Chondrocyte (in vitro differentiated cells): ENCODE data around the gene ASPA. TPM values are rescaled to one million over a fixed set of nuclear protein-coding genes. Genes with fewer than 3 reads are reported as not detected.
"Not testable (repeated sequence)": the region's sequence is repeated elsewhere in the genome, so short reads cannot be mapped to it uniquely, and the experiment has no call there.

ENCODE experiments used
- DNase-seq: peaks from one replicate; pipeline ENCODE4 v3.0.0; 2021; ENCODE audit warnings: mixed read lengths, low spot score
- H3K27ac Mint-ChIP-seq: one replicate; pipeline ENCODE4 v1.8.0; 2021; ENCODE audit warnings: mild to moderate bottlenecking, moderate library complexity, mixed read lengths; ENCODE audit not compliant: unreplicated experiment
- H3K27me3 Mint-ChIP-seq: 2 replicates; pipeline ENCODE4 v1.8.0; 2021; ENCODE audit warnings: low read depth, mixed read lengths
- H3K36me3 Mint-ChIP-seq: 2 replicates; pipeline ENCODE4 v1.8.0; 2021; ENCODE audit warnings: low read depth, mixed read lengths
- H3K4me1 Mint-ChIP-seq: 2 replicates; pipeline ENCODE4 v1.8.0; 2021; ENCODE audit warnings: low read depth, mild to moderate bottlenecking, mixed read lengths
- H3K4me3 Mint-ChIP-seq: one replicate; pipeline ENCODE4 v1.8.0; 2021; ENCODE audit warnings: mild to moderate bottlenecking, moderate library complexity, mixed read lengths; ENCODE audit not compliant: unreplicated experiment
- H3K9me3 Mint-ChIP-seq: 2 replicates; pipeline ENCODE4 v1.8.0; 2021; ENCODE audit warnings: low read depth, mixed read lengths
- CTCF ChIP-seq: fragments of 200-600 bp; sonication (generic); IDR thresholded peaks from 2 replicates; pipeline ENCODE4 v1.5.0; 2021; ENCODE audit warnings: antibody characterized with exemption, mild to moderate bottlenecking, moderate library complexity
- long read RNA-seq: library from polyadenylated mRNA; stranded (forward); transcript quantifications from one replicate; pipeline ENCODE4 v2.0.0, GENCODE V29; 2021
- total RNA-seq: library from RNA; stranded (reverse); gene quantifications from 3 replicates; pipeline ENCODE4 v1.2.1, GENCODE V29; 2021

The ASPA gene
- total RNA-seq: not detected in 3 replicates
- long read RNA-seq: 0 reads

GRCh38 chr17:3475812-3476610 lies at the start of gene ASPA:
Gene ASPA (plus strand): TSS chr17:3475997. CDS start chr17:3476160, 163 bp downstream.
- DNase-seq: no peak
- Mint-ChIP-seq H3K4me1 (no peaks in the 10 kb centered on the region), H3K9me3 (no peaks in the 10 kb centered on the region), H3K27ac (no peak within 1 kb of the TSS), H3K27me3 (peaks cover 6% of the 10 kb centered on the region), H3K36me3 (no peaks in the 10 kb centered on the region), H3K4me3 (no peak within 1 kb of the TSS)
- no peak for TF ChIP-seq CTCF

DNA sequence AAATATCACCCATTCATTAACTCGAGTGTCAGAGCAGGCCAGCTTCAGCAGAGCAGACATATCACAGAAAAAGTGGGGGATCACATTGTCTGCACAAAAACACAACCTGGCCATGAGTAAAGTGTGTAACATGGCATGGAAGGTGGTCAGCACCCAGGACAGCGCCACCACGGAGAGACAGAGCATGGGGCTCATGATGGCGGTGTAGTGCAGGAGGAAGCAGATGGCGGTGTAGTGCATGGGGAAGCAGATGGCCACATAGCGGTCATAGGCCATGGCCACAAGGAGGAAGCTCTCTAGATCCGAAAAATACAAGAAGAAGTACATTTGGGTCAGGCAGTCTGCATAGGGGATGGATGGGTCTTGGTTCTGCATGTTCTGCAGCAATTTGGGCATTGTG lies 42.6 kb upstream of the ASPA start:
- not testable (repeated sequence) for DNase-seq, H3K4me1 Mint-ChIP-seq, H3K4me3 Mint-ChIP-seq, H3K36me3 Mint-ChIP-seq, H3K27ac Mint-ChIP-seq, H3K27me3 Mint-ChIP-seq
- peaks cover 20% of the 10 kb centered on the region for H3K9me3 Mint-ChIP-seq

DNA sequence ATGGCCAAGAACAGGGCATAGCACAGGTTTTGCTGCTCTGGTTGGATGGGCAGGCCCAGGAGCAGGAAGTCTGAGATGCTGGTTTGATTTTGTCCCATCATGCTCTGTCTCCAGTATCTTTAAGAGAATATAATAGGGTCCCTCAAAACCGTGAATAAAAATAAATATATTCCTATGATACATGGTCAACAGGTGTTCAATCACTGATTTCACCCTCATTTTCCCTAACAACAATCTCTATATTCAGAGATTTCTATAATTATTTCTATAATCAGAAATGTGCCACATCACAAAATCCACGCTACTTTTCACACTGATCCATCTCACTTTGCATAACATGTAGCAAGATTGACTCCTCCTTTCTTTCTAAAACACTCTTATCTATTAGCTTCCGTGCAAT lies 42.1 kb upstream of the ASPA start, which contains the start of gene OR1E2:
Gene OR1E2, minus strand, starts transcription at position 101 of the 400 bp plus-strand sequence. Its CDS starts 0 bp downstream, at position 101.
- Mint-ChIP-seq H3K27ac (no peak within 1 kb of the TSS), H3K27me3 (no peaks in the 10 kb centered on the region), H3K4me1 (no peaks in the 10 kb centered on the region), H3K9me3 (peaks cover 15% of the 10 kb centered on the region), H3K36me3 (no peaks in the 10 kb centered on the region), H3K4me3 (no peak within 1 kb of the TSS)
- TF ChIP-seq CTCF: no peak
- no peak for DNase-seq

DNA sequence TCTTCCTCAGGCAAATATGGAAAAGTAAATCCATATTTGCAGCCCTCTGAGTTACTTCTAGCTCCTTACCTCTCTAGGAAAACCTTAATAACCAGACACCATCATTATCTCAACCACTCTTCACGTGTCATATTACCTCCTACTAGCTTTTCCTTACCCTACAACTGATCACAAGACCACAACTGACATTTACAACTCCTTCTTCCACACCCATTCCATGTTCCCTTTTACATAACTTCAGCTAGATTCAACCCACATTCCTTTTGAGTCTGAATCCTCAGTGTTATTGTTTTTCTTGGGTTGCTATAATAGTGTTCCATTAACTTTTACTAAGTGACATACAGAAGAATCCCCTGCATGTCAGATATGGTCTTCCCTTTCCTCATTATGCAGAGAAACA lies 37.4 kb upstream of the ASPA start:
- Mint-ChIP-seq H3K27me3 (peaks cover 7% of the 10 kb centered on the region), H3K36me3 (no peaks in the 10 kb centered on the region), H3K27ac (no peak overlapping the region), H3K9me3 (no peaks in the 10 kb centered on the region), H3K4me3 (no peak overlapping the region), H3K4me1 (no peaks in the 10 kb centered on the region)
- DNase-seq: no peak
- TF ChIP-seq CTCF: no peak

DNA sequence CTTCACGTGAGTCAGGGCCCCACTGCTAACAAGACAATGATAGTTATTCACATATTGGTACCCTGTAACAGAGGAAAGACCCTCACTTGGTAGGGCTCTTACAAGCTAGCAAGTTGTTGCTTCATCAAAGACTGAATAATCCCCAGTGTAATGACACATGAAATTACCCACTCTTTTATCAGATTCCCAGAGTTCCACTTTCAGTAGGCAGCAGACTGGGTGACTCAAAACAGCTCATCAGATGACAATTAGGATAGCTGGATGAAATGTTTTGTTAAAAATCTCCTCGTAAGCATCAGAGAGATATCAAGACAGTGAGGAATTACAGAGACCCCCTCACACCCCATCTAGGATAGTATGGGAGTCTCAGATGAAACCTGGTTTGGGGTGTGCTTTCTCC lies 35.3 kb upstream of the ASPA start:
- Mint-ChIP-seq H3K36me3 (no peaks in the 10 kb centered on the region), H3K27ac (no peak overlapping the region), H3K9me3 (peaks cover 2% of the 10 kb centered on the region), H3K27me3 (peaks cover 9% of the 10 kb centered on the region), H3K4me3 (no peak overlapping the region), H3K4me1 (no peaks in the 10 kb centered on the region)
- DNase-seq: no peak
- TF ChIP-seq CTCF: no peak

DNA sequence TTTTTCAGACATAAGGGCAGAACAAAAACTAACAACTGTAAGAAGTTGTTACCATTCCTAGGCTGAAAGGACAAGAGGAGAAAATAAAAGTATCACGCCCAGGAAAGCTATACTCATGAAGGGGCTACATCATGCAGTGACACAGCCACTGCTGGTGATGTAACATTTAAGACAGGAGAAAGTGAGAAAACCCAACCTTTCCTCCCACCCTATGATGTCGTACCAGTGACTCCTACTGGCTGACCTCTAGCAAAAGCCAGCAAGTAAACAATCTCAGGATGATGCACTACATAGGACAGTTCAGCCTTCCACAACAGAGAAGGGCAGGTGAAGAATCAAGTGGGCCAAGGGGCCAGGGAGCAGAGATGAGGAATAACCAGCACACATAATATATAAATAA lies 28.2 kb upstream of the ASPA start:
- H3K27ac Mint-ChIP-seq: no peak overlapping the region

More for the DNA sequence above, 28.2 kb upstream of the ASPA start:
- H3K4me3 Mint-ChIP-seq: no peak overlapping the region
- H3K36me3 Mint-ChIP-seq: no peaks in the 10 kb centered on the region
- no peaks in the 10 kb centered on the region for H3K4me1 Mint-ChIP-seq
- H3K27me3 Mint-ChIP-seq: peaks cover 4% of the 10 kb centered on the region
- no peak for TF ChIP-seq CTCF
- DNase-seq: no peak
- H3K9me3 Mint-ChIP-seq: peaks cover 2% of the 10 kb centered on the region
